Lung (tissue), 12 donors: Measurements from ENCODE around the gene RALA. TPM values are rescaled to one million over a fixed set of nuclear protein-coding genes. Genes with fewer than 3 reads are reported as not detected.

Experiments
- ATAC-seq: fragments of 200-7000 bp; cut with Tn5 transposase; one replicate; pipeline ENCODE4 v1.9.1; 2020; ENCODE audit warnings: moderate number of reproducible peaks; ENCODE audit not compliant: insufficient read depth, low FRiP score
- DNase-seq, 3 donors: peaks; one replicate each; pipeline ENCODE4 v3.0.0-alpha.2; 2013 to 2017
- H3K27ac ChIP-seq, 2 donors: one replicate each; pipeline ENCODE4 v1.5.1; 2013; ENCODE audit warnings: mild to moderate bottlenecking in 2 of 2, moderate library complexity in 2 of 2, control low read depth in 1 of 2, inconsistent platforms in 1 of 2, low read depth in 1 of 2, low read length in 1 of 2
- H3K27me3 ChIP-seq, 3 donors: one replicate each; pipeline ENCODE4 v1.5.1; 2013; ENCODE audit warnings: low read length in 2 of 3; ENCODE audit not compliant: control insufficient read depth in 3 of 3, insufficient read depth in 3 of 3
- H3K36me3 ChIP-seq, 4 donors: one replicate each; pipeline ENCODE4 v1.5.1; 2013; ENCODE audit warnings: low read length in 4 of 4, mild to moderate bottlenecking in 1 of 4, moderate library complexity in 1 of 4; ENCODE audit not compliant: control insufficient read depth in 4 of 4, insufficient read depth in 4 of 4
- H3K4me1 ChIP-seq, 5 donors: one replicate each; pipeline ENCODE4 v1.5.1; 2013; ENCODE audit warnings: low read length in 5 of 5, mild to moderate bottlenecking in 2 of 5, moderate library complexity in 1 of 5; ENCODE audit not compliant: control insufficient read depth in 5 of 5, insufficient read depth in 5 of 5
- H3K4me3 ChIP-seq: one replicate; pipeline ENCODE4 v1.5.1; 2013; ENCODE audit warnings: mild to moderate bottlenecking, control low read depth, moderate library complexity
- H3K9ac ChIP-seq, 2 donors: one replicate each; pipeline ENCODE4 v1.5.1; 2013; ENCODE audit warnings: low read length in 2 of 2, control low read depth in 1 of 2; ENCODE audit not compliant: insufficient read depth in 1 of 2
- H3K9me3 ChIP-seq, 4 donors: one replicate each; pipeline ENCODE4 v1.5.1; 2013; ENCODE audit warnings: low read length in 3 of 4, mild to moderate bottlenecking in 1 of 4, moderate library complexity in 1 of 4; ENCODE audit not compliant: control insufficient read depth in 4 of 4, insufficient read depth in 3 of 4
- CTCF ChIP-seq: IDR thresholded peaks from 2 replicates; pipeline ENCODE4 v1.5.1; 2012; ENCODE audit warnings: mild to moderate bottlenecking; ENCODE audit errors: control extremely low read depth, extremely low read depth
- WGBS, 2 donors: extraction: QIAGEN DNeasy Blood & Tissue Kit; methylation state at CpG; one replicate each; pipeline ENCODE4 v1.1.7; 2013; 5-methylcytosine and 5-hydroxymethylcytosine counted together
- polyA plus RNA-seq, 2 donors: library from polyadenylated mRNA; stranded (reverse); fragments of 200-250 nt; gene quantifications; one replicate each; pipeline ENCODE4 v1.2.1, GENCODE V29; 2013
- total RNA-seq, 2 donors: library from RNA; depleted of rRNA in 1 of 2; stranded (reverse); fragments of >200 nt in 1 of 2; gene quantifications; one replicate each; pipeline ENCODE4 v1.2.1, GENCODE V29; 2014 to 2021
- donor health status: control.
- donor health status: control.
- donor health status: Bipolar disorder and iron deficiency.
- donor health status: healthy.
- donor health status: DM: yes; HTN: yes; CAD: no.

RALA gene
- total and polyA plus RNA-seq, 4 donors, result 29.5 to 41.0 (median 30.6) TPM

GRCh38 chr7:39580149-39580874 is 43.1 kb upstream of the RALA start:
- peak; percentile 78 for ATAC-seq

GRCh38 chr7:39582536-39582935 is 40.8 kb upstream of the RALA start:
- 94 to 96% methylated on average over 2 of the region's 2 CpGs for WGBS, 2 donors

More at GRCh38 chr7:39580149-39580874, 43.1 kb upstream of the RALA start:
- Histone ChIP-seq H3K27ac (no peak overlapping the region), H3K4me1 (no peaks in the 10 kb centered on the region), H3K9ac (no peak overlapping the region), H3K27me3 (no peaks in the 10 kb centered on the region), H3K4me3 (no peak overlapping the region), H3K9me3 (no peaks in the 10 kb centered on the region), H3K36me3 (peaks cover 0 to 8% (median 5%) of the 10 kb centered on the region in 4 donors)
- peak; percentile 87 for TF ChIP-seq CTCF
- DNase-seq, result peak; percentile 82 to 97 (median 93)
- 20 to 32% methylated on average over 8 of the region's 8 CpGs for WGBS, 2 donors

GRCh38 chr7:39583539-39583938 is 39.8 kb upstream of the RALA start:
- peaks cover 0 to 1% (median under 1%) of the 10 kb centered on the region in 4 donors for H3K36me3 ChIP-seq

More at GRCh38 chr7:39582536-39582935, 40.8 kb upstream of the RALA start:
- no peak overlapping the region for H3K4me3 ChIP-seq
- H3K4me1 ChIP-seq, result no peaks in the 10 kb centered on the region
- ATAC-seq (no peak), DNase-seq (no peak)
- TF ChIP-seq CTCF, result no peak
- peaks cover 0 to 5% (median under 1%) of the 10 kb centered on the region in 4 donors for H3K36me3 ChIP-seq
- H3K27ac ChIP-seq, result no peak overlapping the region
- H3K27me3 ChIP-seq, result no peaks in the 10 kb centered on the region
- no peaks in the 10 kb centered on the region for H3K9me3 ChIP-seq
- H3K9ac ChIP-seq, result no peak overlapping the region

More at GRCh38 chr7:39583539-39583938, 39.8 kb upstream of the RALA start:
- no peak for ATAC-seq
- H3K27ac ChIP-seq, result no peak overlapping the region
- no peak overlapping the region for H3K4me3 ChIP-seq
- no peaks in the 10 kb centered on the region for H3K4me1 ChIP-seq
- no peak for TF ChIP-seq CTCF
- no peaks in the 10 kb centered on the region for H3K27me3 ChIP-seq
- no peaks in the 10 kb centered on the region for H3K9me3 ChIP-seq
- DNase-seq, result no peak
- whole genome bisulfite sequencing, 2 donors, result 86 to 95% methylated on average over 2 of the region's 2 CpGs
- no peak overlapping the region for H3K9ac ChIP-seq
